Breast epithelium (tissue), 3 donors: ENCODE measurements around the gene DTNB.

Experiments
- CTCF ChIP-seq, 3 donors: fragments of 450-650 bp; IDR thresholded peaks; one replicate each; pipeline ENCODE4 v1.5.1; 2016 to 2017; ENCODE audit warnings: antibody characterized with exemption in 3 of 3, mild to moderate bottlenecking in 3 of 3, moderate library complexity in 3 of 3
- POLR2A ChIP-seq: fragments of 450-650 bp; IDR thresholded peaks from one replicate; pipeline ENCODE4 v1.6.1; 2016; ENCODE audit warnings: antibody characterized with exemption, mild to moderate bottlenecking, moderate library complexity

- no peak for TF ChIP-seq CTCF (IDR thresholded peaks at IDR 0.05)
- TF ChIP-seq POLR2A, result no peak
These were observed 18.6 kb downstream of the DTNB start for GRCh38 chr2:25654801-25655200.
